IPS-15b (cell line): ENCODE measurements around the gene IQCB1.
"Not testable (repeated sequence)": the region's sequence is repeated elsewhere in the genome, so short reads cannot be mapped to it uniquely, and the experiment has no call there.

Experiments used
- H3K27me3 ChIP-seq: one replicate; pipeline ENCODE4 v1.6.1; 2013; ENCODE audit warnings: low read length; ENCODE audit not compliant: control insufficient read depth, insufficient read depth
- H3K36me3 ChIP-seq: one replicate; pipeline ENCODE4 v1.6.1; 2013; ENCODE audit warnings: low read length; ENCODE audit not compliant: control insufficient read depth, insufficient read depth
- H3K4me1 ChIP-seq: one replicate; pipeline ENCODE4 v1.6.1; 2013; ENCODE audit warnings: mild to moderate bottlenecking, low read length; ENCODE audit not compliant: control insufficient read depth, insufficient read depth
- H3K4me3 ChIP-seq: one replicate; pipeline ENCODE4 v1.5.1; 2013; ENCODE audit warnings: low read depth, low read length
- H3K9ac ChIP-seq: one replicate; pipeline ENCODE4 v1.6.1; 2013; ENCODE audit warnings: low read depth, mild to moderate bottlenecking, low read length
- H3K9me3 ChIP-seq: one replicate; pipeline ENCODE4 v1.6.1; 2013; ENCODE audit warnings: mild to moderate bottlenecking, low read length; ENCODE audit not compliant: control insufficient read depth, insufficient read depth

Gene IQCB1

DNA sequence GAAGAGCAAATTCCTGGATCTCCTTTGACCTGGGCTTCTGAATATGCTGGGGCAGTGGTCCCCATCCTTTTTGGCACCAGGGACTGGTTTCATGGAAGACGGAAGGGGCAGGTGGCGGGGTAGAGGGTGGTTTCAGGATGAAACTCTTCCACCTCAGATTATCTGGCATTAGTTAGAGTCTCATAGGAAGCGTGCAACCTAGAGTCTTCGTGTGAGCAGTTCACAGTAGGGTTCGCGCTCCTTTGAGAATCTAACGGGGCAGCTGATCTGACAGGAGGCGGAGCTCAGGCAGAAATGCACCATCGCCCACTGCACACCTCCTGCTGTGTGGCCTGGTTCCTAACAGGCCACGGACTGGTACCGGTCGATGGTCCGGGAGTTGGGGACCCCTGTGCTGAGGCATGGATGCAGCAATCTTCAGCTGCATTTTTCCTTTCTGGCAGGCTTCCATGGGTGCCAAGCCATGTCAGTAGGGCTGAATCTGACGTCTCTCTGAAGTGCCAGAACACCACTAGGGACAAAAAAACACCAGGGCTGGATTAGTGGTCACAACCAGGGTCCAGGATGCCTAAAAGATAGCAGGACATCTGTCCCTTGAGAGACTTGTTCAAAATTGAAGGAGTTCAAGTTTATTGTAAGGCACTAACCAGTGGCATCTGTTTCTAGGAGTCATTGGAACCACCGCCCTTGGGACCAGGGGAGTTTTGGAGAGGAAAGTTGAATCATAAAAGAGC, 76.9 kb downstream of the IQCB1 start:
- Histone ChIP-seq H3K36me3 (no peaks in the 10 kb centered on the region), H3K9me3 (no peaks in the 10 kb centered on the region), H3K4me1 (no peaks in the 10 kb centered on the region), H3K4me3 (no peak overlapping the region), H3K9ac (no peak overlapping the region), H3K27me3 (peaks cover 2% of the 10 kb centered on the region)

DNA sequence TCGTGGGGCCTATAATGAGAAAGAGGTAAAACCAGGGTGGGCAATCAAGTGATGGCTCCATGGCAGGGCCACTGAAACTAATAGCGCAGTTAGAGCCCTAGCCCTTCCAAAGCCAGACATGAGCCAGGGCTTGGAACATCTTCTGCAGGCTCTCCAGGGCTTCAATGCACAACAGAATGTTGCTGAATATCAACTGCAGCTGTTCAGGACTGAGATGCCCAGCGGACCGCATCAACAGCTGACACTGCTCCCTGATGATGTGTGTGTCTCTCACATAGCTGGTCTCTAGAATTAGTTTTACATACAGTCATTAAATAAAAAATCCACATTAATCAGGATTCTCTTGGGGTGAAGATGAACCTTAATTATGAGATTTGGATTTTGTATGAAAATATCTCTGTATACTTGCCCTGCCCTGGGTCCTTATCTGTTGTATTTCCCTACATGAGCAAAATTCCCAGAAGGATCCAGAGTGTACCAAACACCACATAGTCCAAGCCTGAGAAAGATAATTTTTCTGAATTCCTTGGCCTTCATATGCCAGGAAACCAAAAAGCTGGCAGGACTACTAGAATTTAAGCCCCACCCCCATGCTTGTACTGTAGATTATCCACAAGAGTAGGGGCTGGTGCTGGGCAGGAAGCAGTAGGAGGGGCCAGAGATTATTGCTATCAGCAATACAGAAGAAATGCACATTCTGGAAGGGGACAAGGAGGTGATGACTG, 77.6 kb downstream of the IQCB1 start:
- Histone ChIP-seq H3K9me3 (no peaks in the 10 kb centered on the region), H3K9ac (no peak overlapping the region), H3K27me3 (peaks cover 2% of the 10 kb centered on the region), H3K4me1 (no peaks in the 10 kb centered on the region), H3K36me3 (no peaks in the 10 kb centered on the region), H3K4me3 (no peak overlapping the region)

DNA sequence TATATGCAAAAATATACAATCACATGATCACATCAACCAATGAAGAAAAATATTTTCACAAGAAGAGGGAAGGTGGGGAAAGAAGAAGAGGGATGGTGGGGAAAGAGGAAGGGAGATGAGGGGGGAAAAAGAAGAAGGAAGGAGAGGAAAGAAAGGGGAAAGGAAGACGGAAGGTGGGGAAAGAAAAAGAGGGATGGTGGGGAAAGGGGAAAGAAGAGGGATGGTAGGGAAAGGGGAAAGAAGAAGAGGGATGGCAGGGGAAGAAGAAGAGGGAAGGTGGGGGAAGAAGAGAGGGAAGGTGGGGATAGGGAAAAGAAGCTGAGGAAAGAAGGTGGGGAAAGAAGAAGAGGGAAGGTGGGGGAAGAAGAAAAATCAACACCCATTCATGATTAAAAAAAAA, 82.1 kb downstream of the IQCB1 start:
- Histone ChIP-seq H3K4me3 (no peak overlapping the region), H3K36me3 (no peaks in the 10 kb centered on the region), H3K27me3 (no peaks in the 10 kb centered on the region), H3K9ac (no peak overlapping the region), H3K9me3 (no peaks in the 10 kb centered on the region), H3K4me1 (no peaks in the 10 kb centered on the region)

DNA sequence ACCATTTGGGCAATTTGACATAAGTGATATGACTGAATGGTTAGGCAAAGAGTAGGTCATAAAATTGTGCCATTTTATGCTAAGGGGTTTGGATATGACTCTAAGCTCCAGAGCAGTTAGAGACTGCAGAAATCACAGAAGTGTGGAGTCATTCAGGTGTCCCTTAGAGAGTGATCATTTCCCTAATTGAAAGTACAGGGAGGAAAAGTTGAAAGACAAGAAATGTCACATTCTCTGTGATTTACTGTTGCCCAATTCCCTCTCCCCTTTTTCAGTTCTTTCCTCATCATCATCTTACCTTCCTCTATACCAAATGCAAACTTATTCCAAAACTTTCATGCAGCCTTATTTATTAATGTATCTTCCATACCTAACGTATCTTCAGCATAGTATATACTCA, 82.6 kb downstream of the IQCB1 start:
- Histone ChIP-seq H3K4me3 (no peak overlapping the region), H3K36me3 (no peaks in the 10 kb centered on the region), H3K4me1 (no peaks in the 10 kb centered on the region), H3K9ac (no peak overlapping the region), H3K27me3 (no peaks in the 10 kb centered on the region), H3K9me3 (no peaks in the 10 kb centered on the region)

DNA sequence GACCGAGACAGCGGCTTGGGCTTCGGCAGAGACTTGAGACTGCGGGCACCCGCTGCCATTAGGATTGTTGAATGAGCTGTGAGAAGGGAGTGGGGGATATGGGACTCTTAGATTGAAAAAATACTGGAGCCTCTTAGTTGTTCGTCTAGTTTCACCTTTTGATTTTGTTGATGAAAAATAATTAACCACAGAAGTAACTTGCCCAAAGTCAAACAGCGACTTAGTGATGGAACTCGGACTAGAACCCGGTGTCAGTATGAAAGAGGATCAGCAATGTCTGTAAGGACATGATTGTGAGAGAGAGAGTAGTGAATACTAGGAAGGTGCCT, 84.8 kb downstream of the IQCB1 start:
- no peaks in the 10 kb centered on the region for H3K36me3 ChIP-seq
- peak overlapping the region; percentile 86 for H3K4me3 ChIP-seq
- no peaks in the 10 kb centered on the region for H3K4me1 ChIP-seq
- H3K9me3 ChIP-seq = no peaks in the 10 kb centered on the region
- peak overlapping the region; percentile 62 for H3K9ac ChIP-seq
- H3K27me3 ChIP-seq = no peaks in the 10 kb centered on the region

DNA sequence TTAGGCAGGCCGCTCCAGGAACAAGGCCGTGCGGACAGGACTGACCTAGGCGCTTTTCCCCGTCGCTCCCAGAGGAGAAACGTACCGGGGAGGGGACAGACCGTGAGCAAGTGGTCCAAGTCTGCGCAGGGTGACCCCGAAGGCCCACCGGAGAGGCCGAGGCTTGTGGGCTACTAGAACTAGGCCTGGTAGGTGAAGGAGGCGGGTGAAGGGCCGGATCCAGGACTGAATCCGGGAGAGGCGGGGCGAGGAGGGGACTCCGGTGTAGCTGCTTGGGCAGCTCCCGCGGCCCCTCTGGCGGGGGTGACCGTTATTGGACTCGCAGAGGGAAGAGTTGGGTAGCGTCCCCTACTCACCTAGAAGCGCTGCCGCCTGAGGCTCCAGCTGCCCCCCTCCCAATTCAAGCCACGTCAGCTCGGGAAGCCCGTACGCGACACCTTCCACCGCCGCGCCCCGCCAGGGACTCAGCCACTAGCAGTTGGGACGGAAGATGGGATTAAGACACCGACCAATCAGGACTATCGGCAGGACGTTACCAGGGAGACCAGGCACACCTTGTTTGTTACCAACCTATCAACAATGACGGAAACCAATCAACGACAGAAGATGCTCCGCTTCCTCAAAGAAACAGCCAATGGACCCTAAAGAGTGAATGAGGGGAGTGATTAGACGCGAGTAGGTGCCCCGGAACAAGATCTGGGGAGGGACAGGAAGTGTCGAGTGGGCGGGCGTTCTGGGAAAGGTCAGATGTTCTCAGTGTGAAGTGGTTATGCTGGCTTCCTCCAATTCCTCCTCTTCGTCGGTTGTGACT, 85.4 kb downstream of the IQCB1 start, which contains the start of gene GOLGB1:
Gene GOLGB1, minus strand, starts transcription at position 466 of the 811 bp plus-strand sequence. CDS start 18,770 bp downstream, outside the sequence.
- Histone ChIP-seq H3K9me3 (no peaks in the 10 kb centered on the region), H3K27me3 (no peaks in the 10 kb centered on the region), H3K9ac (peak within 1 kb of the TSS; percentile 93), H3K4me3 (peak within 1 kb of the TSS; percentile 88), H3K36me3 (no peaks in the 10 kb centered on the region), H3K4me1 (no peaks in the 10 kb centered on the region)

DNA sequence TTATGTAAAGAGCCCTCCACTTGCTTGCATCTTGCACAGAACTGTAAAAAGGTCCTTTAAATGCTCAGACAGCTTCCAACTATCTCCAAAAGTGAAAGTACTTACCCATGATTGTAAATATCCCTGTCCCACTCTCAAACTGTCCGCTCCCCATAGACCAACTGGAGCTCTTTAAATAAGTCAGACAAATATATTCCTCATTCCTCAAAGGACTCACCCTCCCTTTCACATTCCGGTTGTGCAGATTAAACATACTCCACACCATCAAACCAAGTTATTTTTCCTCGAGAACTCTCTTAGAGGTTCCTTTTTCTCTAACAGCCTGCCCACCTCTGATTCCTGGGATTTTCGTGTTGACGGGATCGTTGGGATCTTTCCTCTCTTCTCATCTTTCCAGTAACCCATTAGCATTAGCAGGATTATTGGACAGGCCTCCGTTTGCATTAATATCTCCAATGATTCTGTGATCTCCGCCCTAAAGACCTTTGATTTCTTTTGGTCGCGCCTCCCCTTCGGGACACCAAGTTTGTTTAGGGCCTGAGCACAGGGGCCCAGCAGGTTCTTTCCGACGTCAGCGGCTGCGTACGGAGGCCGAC, 86.1 kb downstream of the IQCB1 start:
- Histone ChIP-seq H3K4me3 (peak overlapping the region; percentile 88), H3K9me3 (no peaks in the 10 kb centered on the region), H3K36me3 (no peaks in the 10 kb centered on the region), H3K9ac (peak overlapping the region; percentile 93), H3K4me1 (no peaks in the 10 kb centered on the region), H3K27me3 (no peaks in the 10 kb centered on the region)

DNA sequence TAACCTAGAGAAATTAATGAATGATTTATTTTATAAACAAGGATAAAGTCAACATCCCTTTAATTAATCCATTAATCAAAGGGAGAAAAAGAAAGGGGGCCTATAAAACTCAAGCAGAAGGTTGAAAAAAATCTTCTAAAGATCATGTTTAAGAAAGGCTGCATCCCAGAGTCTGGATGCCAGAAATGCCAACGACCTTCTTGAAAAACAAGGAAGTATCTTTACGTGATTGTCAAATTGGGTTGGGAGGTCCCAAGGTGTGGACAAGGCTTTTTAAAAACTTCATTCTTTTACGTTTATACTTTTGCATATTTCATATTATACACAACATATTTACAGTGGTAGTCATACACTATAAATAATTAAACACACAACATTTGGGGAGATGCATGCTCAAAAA, 86.9 kb downstream of the IQCB1 start:
- H3K9me3 ChIP-seq = no peaks in the 10 kb centered on the region
- no peak overlapping the region for H3K9ac ChIP-seq
- H3K4me1 ChIP-seq = no peaks in the 10 kb centered on the region
- no peaks in the 10 kb centered on the region for H3K36me3 ChIP-seq
- no peaks in the 10 kb centered on the region for H3K27me3 ChIP-seq
- H3K4me3 ChIP-seq = peak overlapping the region; percentile 88

DNA sequence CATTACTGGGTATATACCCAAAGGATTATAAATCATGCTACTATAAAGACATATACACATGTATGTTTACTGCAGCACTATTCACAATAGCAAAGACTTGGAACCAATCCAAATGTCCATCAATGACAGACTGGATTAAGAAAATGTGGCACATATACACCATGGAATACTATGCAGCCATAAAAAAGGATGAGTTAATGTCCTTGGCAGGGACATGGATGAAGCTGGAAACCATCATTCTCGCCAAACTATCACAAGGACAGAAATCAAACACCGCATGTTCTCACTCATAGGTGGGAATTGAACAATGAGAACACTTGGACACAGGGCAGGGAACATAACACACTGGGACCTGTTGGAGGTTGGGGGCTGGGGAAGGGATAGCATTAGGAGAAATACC, 91.8 kb downstream of the IQCB1 start:
- not testable (repeated sequence) for H3K27me3 ChIP-seq, H3K4me1 ChIP-seq, H3K36me3 ChIP-seq, H3K9ac ChIP-seq, H3K9me3 ChIP-seq, H3K4me3 ChIP-seq

DNA sequence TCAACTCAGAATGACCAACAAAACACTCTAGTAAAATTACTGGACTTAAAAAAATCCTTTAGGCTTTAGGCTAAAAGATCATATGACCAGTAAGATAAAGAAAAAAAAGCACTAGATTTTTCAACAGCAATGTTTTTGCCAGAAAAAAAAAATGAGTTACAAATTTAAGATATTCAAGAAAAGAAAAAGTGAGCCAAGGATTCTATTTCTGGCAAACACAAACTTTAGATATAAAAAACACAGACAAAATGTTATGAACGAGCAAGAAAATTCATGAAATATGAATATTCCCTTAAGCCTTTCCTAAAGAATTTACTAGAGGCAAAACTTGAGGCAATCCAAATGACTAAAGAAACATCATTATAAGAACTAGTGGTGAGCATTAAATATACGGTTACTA, 94.0 kb downstream of the IQCB1 start:
- H3K4me1 ChIP-seq = no peaks in the 10 kb centered on the region
- H3K9me3 ChIP-seq = no peaks in the 10 kb centered on the region
- H3K9ac ChIP-seq = no peak overlapping the region
- no peak overlapping the region for H3K4me3 ChIP-seq
- H3K36me3 ChIP-seq = no peaks in the 10 kb centered on the region
- no peaks in the 10 kb centered on the region for H3K27me3 ChIP-seq

DNA sequence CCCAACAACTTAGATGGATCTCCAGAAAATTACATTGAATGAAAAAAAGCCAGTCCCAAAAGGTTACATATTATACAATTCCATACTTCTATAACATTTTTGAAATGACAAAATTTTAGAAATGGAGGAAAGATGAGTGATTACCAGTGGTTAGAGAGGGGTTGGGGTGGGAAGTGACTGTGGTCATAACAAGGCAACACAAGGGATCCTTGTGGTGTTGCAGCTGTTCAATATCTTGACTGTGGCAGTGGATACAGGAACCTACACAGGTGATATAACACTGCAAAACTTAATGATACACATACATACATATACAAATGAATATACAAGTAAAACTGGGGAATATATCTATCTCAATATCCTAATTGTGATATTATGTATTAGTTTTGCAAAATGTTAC, 95.0 kb downstream of the IQCB1 start:
- H3K9me3 ChIP-seq = no peaks in the 10 kb centered on the region
- no peaks in the 10 kb centered on the region for H3K4me1 ChIP-seq
- H3K4me3 ChIP-seq = no peak overlapping the region
- no peak overlapping the region for H3K9ac ChIP-seq
- H3K27me3 ChIP-seq = no peaks in the 10 kb centered on the region
- no peaks in the 10 kb centered on the region for H3K36me3 ChIP-seq
